HFFc6 (cell line): ENCODE data around the gene XPA. TPM values are rescaled to one million over a fixed set of nuclear protein-coding genes. Genes with fewer than 3 reads are reported as not detected.

Source experiments
- DNase-seq: peaks from one replicate; pipeline ENCODE4 v3.0.0-alpha.2; 2018
- H3K27ac Mint-ChIP-seq: 2 replicates; pipeline ENCODE4 v1.8.0; 2020; ENCODE audit warnings: mild to moderate bottlenecking, mixed read lengths
- H3K27me3 Mint-ChIP-seq: 2 replicates; pipeline ENCODE4 v1.8.0; 2021; ENCODE audit warnings: mild to moderate bottlenecking, moderate library complexity, mixed read lengths; ENCODE audit not compliant: insufficient read depth
- H3K36me3 Mint-ChIP-seq: 2 replicates; pipeline ENCODE4 v1.8.0; 2021; ENCODE audit warnings: low read depth, mixed read lengths
- H3K4me1 Mint-ChIP-seq: 2 replicates; pipeline ENCODE4 v1.8.0; 2020; ENCODE audit warnings: low read depth, mixed read lengths
- H3K4me3 Mint-ChIP-seq: 2 replicates; pipeline ENCODE4 v1.8.0; 2020; ENCODE audit warnings: mild to moderate bottlenecking, moderate library complexity, mixed read lengths
- H3K9me3 Mint-ChIP-seq: 2 replicates; pipeline ENCODE4 v1.8.0; 2020; ENCODE audit warnings: mild to moderate bottlenecking, mixed read lengths
- CTCF ChIP-seq: fragments of 200-600 bp; sonication (generic); IDR thresholded peaks from 2 replicates; pipeline ENCODE4 v1.5.0; 2021; ENCODE audit warnings: antibody characterized with exemption, mild to moderate bottlenecking
- total RNA-seq, 6 experiments: library from RNA; stranded (reverse); fragmentation: NEBNext Ultra II Directional; extraction: Animal tissue kit (Norgen Biotek cat#: 25700); gene quantifications; 2 replicates in 1 of 6; 3 replicates in 5 of 6; pipeline ENCODE4 v1.2.3, GENCODE V29; 2021

Gene XPA
- total RNA-seq, 6 experiments from 2014 or later, result 6.5 to 10.7 (median 9.6) TPM

- no peak for TF ChIP-seq CTCF
- no peak for DNase-seq
- H3K27me3 Mint-ChIP-seq, result no peaks in the 10 kb centered on the region
- no peak overlapping the region for H3K27ac Mint-ChIP-seq
- peaks cover 6% of the 10 kb centered on the region; the same call in 1 of the 2 replicates for H3K9me3 Mint-ChIP-seq
- H3K36me3 Mint-ChIP-seq, result peaks cover 6% of the 10 kb centered on the region
- no peak overlapping the region for H3K4me3 Mint-ChIP-seq
- peaks cover 36% of the 10 kb centered on the region for H3K4me1 Mint-ChIP-seq
Observed at GRCh38 chr9:97722331-97722730, 25.2 kb upstream of the XPA start.

GRCh38 chr9:97721396-97721795 lies 24.3 kb upstream of the XPA start:
- Mint-ChIP-seq H3K36me3 (peaks cover 6% of the 10 kb centered on the region), H3K9me3 (peaks cover 6% of the 10 kb centered on the region; the same call in 1 of the 2 replicates), H3K4me1 (peaks cover 39% of the 10 kb centered on the region), H3K27me3 (no peaks in the 10 kb centered on the region), H3K4me3 (no peak overlapping the region), H3K27ac (no peak overlapping the region)
- peak; percentile 35 for DNase-seq
- peak; percentile 7; the same call in 1 of the 2 replicates for TF ChIP-seq CTCF

GRCh38 chr9:97717866-97718265 lies 20.7 kb upstream of the XPA start:
- no peak for TF ChIP-seq CTCF
- Mint-ChIP-seq H3K27ac (no peak overlapping the region), H3K27me3 (no peaks in the 10 kb centered on the region), H3K4me1 (peaks cover 55% of the 10 kb centered on the region), H3K4me3 (no peak overlapping the region), H3K36me3 (peaks cover 6% of the 10 kb centered on the region), H3K9me3 (peaks cover 6% of the 10 kb centered on the region; the same call in 1 of the 2 replicates)
- DNase-seq, result no peak

- H3K36me3 Mint-ChIP-seq, result no peaks in the 10 kb centered on the region
- peak overlapping the region; percentile 88 for H3K27ac Mint-ChIP-seq
- H3K27me3 Mint-ChIP-seq, result no peaks in the 10 kb centered on the region
- peaks cover 50% of the 10 kb centered on the region for H3K4me1 Mint-ChIP-seq
- DNase-seq, result peak; percentile 90
- H3K4me3 Mint-ChIP-seq, result peak overlapping the region; percentile 44; the same call in 1 of the 2 replicates
- TF ChIP-seq CTCF, result no peak
- H3K9me3 Mint-ChIP-seq, result no peaks in the 10 kb centered on the region
Observed at GRCh38 chr9:97714435-97714834, 17.3 kb upstream of the XPA start.

GRCh38 chr9:97711223-97711626 lies 14.1 kb upstream of the XPA start:
- no peak overlapping the region for H3K4me3 Mint-ChIP-seq
- peaks cover 2% of the 10 kb centered on the region; the same call in 1 of the 2 replicates for H3K27me3 Mint-ChIP-seq
- H3K36me3 Mint-ChIP-seq, result peaks cover 9% of the 10 kb centered on the region
- TF ChIP-seq CTCF, result no peak
- H3K27ac Mint-ChIP-seq, result no peak overlapping the region
- peaks cover 58% of the 10 kb centered on the region for H3K4me1 Mint-ChIP-seq
- DNase-seq, result no peak
- 0 out of 2 replicates have a peak, but pooled peaks cover 9% of the 10 kb centered on the region for H3K9me3 Mint-ChIP-seq
